Activated naive CD4-positive, alpha-beta T cell treated with anti-CD3 and anti-CD28 coated beads, Interleukin-2, amount 10 ng/mL, durations not matched to agents 7 days and 5 days (primary cell): ENCODE results near the gene IQSEC2.

Experiments used
- CTCF ChIA-PET: fragments of 350-600 bp; sonication (Branson Sonifier 250); formaldehyde crosslinking; loops from one replicate; lab custom pipeline; 2021; ENCODE audit warnings: antibody characterized with exemption; lab: Charles Lee
- DNase-seq: peaks from one replicate; pipeline ENCODE4 v3.0.0-alpha.2; 2020
- H3K27ac Mint-ChIP-seq: one replicate; pipeline ENCODE4 v1.8.0; 2021; ENCODE audit warnings: mild to moderate bottlenecking, moderate library complexity, mixed read lengths
- H3K27me3 Mint-ChIP-seq: one replicate; pipeline ENCODE4 v1.8.0; 2021; ENCODE audit warnings: mild to moderate bottlenecking, mixed read lengths
- H3K36me3 Mint-ChIP-seq: one replicate; pipeline ENCODE4 v1.8.0; 2021; ENCODE audit warnings: mixed read lengths
- H3K4me1 Mint-ChIP-seq: one replicate; pipeline ENCODE4 v1.8.0; 2021; ENCODE audit warnings: mixed read lengths
- H3K4me3 Mint-ChIP-seq: one replicate; pipeline ENCODE4 v1.8.0; 2021; ENCODE audit warnings: mild to moderate bottlenecking, moderate library complexity, mixed read lengths
- H3K9me3 Mint-ChIP-seq: one replicate; pipeline ENCODE4 v1.8.0; 2021; ENCODE audit warnings: mixed read lengths

Gene IQSEC2

DNA sequence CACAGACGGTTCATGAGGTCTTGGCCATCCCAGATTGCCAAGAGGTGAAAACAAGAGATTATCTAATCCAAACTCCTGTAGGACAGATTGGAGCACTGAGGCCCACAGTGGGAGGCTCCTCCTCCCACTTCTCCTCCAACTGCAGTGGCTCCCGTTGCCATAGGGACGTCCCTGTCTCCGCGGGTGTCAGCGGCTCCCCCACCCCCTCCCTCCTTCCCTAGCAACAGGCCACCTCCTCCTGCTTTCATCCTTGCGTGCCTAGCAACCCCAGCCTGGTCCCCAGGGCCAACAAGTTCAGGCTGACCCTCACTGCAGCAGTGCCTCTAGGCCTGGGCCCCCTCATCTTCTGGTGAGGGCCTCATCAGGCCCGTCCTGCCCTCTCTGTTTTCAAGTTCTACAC, 6.8 kb upstream of the IQSEC2 start:
- Mint-ChIP-seq H3K27ac (peak overlapping the region; percentile 80), H3K27me3 (peaks cover 6% of the 10 kb centered on the region), H3K4me1 (peaks cover 35% of the 10 kb centered on the region), H3K36me3 (no peaks in the 10 kb centered on the region), H3K4me3 (peak overlapping the region; percentile 69), H3K9me3 (no peaks in the 10 kb centered on the region)
- peak; percentile 54 for DNase-seq
- CTCF ChIA-PET: interaction anchor here (0.8 kb wide), 1 partner anchor 29 kb away, joined by 3 read pairs; no protein-coding TSS in a partner anchor

DNA sequence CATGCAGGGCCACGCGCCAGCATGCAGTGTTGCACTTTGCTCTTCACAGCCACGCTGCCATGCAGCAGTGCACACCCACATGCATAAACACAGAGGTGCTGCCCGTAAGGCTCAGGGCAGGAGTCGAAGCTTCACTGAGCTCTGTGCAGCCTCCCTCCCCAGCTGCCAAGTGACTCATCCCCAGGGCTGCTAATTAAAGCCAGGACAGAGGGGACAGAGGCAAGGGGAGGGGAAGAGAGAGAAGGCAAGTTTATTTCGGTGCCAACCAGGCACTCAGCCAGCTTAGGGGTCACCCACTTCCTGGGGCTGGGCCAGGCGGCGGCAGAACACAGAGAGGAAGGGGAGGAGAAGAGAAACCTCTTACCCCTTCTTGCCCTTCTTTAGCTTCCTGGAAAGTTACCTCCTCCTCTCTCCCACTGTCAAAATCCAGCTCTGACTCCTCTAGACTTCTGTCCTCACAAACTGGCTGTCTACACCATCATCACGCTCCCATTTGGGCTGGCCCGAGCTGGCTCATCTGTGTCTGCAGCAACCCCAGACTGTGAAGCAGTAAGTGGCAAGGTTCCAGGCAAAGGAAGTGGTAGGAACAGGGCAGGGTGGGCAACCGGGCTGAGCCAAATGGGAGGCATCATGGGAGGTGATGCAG, 6.2 kb upstream of the IQSEC2 start:
- Mint-ChIP-seq H3K27me3 (peaks cover 10% of the 10 kb centered on the region), H3K27ac (peak overlapping the region; percentile 80), H3K4me3 (peak overlapping the region; percentile 69), H3K36me3 (no peaks in the 10 kb centered on the region), H3K9me3 (no peaks in the 10 kb centered on the region), H3K4me1 (peaks cover 35% of the 10 kb centered on the region)
- CTCF ChIA-PET: interaction anchor here (0.5 to 0.8 kb wide), 2 partner anchors 9 to 30 kb away, joined by 3 read pairs; no protein-coding TSS in a partner anchor
- DNase-seq: peak; percentile 43

DNA sequence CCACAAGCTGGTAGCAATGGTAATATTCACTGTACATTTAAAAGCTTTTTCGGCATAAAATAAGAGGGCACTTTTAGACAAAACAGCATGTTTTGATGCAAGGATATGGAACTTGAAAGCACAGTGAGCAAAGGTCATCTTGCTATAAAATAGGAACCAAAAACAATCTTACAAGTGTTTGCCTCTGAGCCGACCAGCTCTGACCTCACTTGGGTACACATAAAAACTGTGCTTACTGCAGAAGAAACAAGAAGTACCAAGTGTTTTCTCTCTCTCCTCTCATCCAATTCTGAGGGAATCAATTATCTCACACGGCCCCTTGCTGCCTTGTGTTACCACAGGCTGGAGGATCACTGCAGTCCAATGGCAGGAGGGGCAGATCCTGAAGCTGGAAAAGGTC, 4.8 kb upstream of the IQSEC2 start:
- Mint-ChIP-seq H3K4me1 (peaks cover 35% of the 10 kb centered on the region), H3K27ac (peak overlapping the region; percentile 62), H3K4me3 (no peak overlapping the region), H3K9me3 (no peaks in the 10 kb centered on the region), H3K36me3 (no peaks in the 10 kb centered on the region), H3K27me3 (peaks cover 13% of the 10 kb centered on the region)
- CTCF ChIA-PET: interaction anchor here (0.8 to 3.7 kb wide), 4 partner anchors 13 to 159 kb away, joined by 3 to 17 read pairs (median 4); no protein-coding TSS in a partner anchor
- DNase-seq: no peak

DNA sequence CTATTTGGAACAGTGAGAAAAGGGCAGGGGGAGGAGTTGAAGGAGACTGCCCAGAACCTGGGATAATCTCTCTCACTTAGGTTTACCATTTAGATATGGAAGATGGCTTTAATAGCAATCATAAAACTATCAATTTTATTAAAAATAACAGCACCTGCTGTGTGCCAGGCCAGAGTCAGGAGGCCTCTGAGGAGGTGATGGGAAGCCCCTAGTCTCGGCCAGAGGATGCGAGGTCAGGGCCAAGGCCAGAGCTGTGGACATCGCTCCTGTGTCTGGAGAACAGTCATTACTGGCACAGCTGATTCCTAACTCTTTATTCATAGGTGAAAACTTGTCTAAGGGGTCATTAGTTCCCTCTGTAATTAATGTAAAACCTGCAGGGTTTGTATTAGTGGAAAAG, 4.2 kb upstream of the IQSEC2 start:
- Mint-ChIP-seq H3K4me3 (no peak overlapping the region), H3K27ac (no peak overlapping the region)

DNA sequence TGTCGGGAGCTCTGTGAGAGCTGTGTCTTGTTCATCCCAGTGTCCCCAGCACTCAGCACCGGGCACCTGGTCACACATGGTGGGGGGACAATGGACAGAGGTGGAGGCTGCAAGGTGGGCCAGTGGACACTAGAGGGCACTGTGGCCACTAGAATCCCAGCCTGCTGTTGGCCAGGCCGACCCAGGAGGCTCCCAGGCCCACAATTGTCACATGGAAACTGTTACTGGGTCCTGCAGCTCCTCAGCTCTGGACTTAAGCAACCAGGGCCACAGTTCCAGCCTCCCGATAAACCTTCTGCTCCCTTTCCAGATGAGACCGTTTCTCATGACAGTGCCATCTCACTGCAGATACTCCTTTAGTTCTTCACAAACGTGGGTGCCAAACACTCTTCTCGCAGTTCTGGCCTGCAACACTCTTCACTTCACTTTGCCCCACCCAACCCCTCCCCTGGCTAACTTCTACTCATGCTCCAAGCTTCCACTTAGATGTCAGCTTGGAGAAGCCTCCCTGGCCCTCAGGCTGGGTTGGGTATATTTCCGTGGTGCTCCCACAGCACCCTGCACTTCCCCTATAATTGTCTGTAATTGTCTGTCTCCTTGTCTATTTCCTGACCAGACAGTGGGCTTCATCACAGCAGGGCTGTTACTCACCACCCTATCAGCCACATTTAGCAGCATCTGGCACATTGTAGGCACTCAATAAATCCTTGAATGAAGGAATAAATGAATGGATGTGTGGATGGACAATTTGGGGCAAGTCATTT, 3.5 kb upstream of the IQSEC2 start:
- Mint-ChIP-seq H3K4me3 (no peak overlapping the region), H3K36me3 (no peaks in the 10 kb centered on the region), H3K9me3 (no peaks in the 10 kb centered on the region), H3K4me1 (peaks cover 41% of the 10 kb centered on the region), H3K27ac (no peak overlapping the region), H3K27me3 (peaks cover 19% of the 10 kb centered on the region)
- CTCF ChIA-PET: interaction anchor here (0.7 to 3.7 kb wide), 7 partner anchors 9 to 197 kb away, joined by 3 to 17 read pairs (median 3); no protein-coding TSS in a partner anchor
- DNase-seq: peak; percentile 61

More for the DNA sequence above, 4.2 kb upstream of the IQSEC2 start:
- Mint-ChIP-seq H3K27me3 (peaks cover 13% of the 10 kb centered on the region), H3K4me1 (peaks cover 35% of the 10 kb centered on the region), H3K9me3 (no peaks in the 10 kb centered on the region), H3K36me3 (no peaks in the 10 kb centered on the region)
- CTCF ChIA-PET: interaction anchor here (0.8 to 3.7 kb wide), 5 partner anchors 8 to 160 kb away, joined by 3 to 17 read pairs (median 4); no protein-coding TSS in a partner anchor
- DNase-seq: no peak

DNA sequence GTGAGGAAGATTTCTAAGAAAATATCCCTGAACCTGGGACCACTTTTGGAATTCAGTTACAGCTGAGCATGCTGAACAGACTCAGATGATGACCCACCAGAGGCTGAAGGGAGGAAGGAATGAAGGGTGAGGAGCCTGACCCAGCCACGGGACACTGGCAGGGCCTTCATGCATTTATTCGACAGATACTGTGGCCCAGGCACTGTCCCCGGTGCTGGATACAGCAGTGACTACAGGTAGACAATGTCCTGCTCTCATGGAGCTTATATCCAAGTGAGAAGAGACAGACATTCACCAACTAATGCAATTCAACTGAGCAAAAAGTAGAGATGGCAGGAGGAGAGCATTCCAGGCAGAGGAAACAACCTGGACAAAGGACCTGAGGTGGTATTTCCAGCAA, 2.2 kb upstream of the IQSEC2 start:
- Mint-ChIP-seq H3K4me1 (peaks cover 34% of the 10 kb centered on the region), H3K27me3 (peaks cover 19% of the 10 kb centered on the region), H3K27ac (no peak overlapping the region), H3K36me3 (no peaks in the 10 kb centered on the region), H3K4me3 (no peak overlapping the region), H3K9me3 (no peaks in the 10 kb centered on the region)
- no peak for DNase-seq
- CTCF ChIA-PET: interaction anchor here (1.0 to 3.7 kb wide), 4 partner anchors 26 to 200 kb away, joined by 3 to 17 read pairs (median 10); no protein-coding TSS in a partner anchor

DNA sequence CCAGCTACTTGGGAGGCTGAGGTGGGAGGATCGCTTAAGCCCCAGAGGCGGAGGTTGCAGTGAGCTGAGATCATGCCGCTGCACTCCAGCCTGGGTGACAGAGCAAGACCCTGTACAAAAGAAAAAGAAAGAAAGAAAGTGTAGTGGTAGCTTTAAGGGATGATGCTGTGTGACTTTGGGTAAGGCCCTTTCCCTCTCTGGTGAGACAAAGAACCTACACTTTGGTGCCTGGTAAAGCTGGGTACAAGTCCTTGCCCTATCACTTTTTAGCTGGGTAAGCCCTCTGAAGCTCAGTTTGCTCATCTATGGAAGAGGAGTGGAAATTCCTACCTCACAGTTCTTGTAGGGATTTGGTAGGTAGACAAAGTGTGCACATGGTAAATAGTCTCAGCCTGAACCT, 1.7 kb upstream of the IQSEC2 start:
- no peak overlapping the region for H3K4me3 Mint-ChIP-seq
- CTCF ChIA-PET: interaction anchor here (1.1 to 3.2 kb wide), 3 partner anchors 10 to 201 kb away, joined by 3 to 17 read pairs (median 3); no protein-coding TSS in a partner anchor
- H3K9me3 Mint-ChIP-seq: no peaks in the 10 kb centered on the region
- H3K27ac Mint-ChIP-seq: no peak overlapping the region
- no peak for DNase-seq
- peaks cover 29% of the 10 kb centered on the region for H3K4me1 Mint-ChIP-seq
- peaks cover 19% of the 10 kb centered on the region for H3K27me3 Mint-ChIP-seq
- H3K36me3 Mint-ChIP-seq: no peaks in the 10 kb centered on the region

DNA sequence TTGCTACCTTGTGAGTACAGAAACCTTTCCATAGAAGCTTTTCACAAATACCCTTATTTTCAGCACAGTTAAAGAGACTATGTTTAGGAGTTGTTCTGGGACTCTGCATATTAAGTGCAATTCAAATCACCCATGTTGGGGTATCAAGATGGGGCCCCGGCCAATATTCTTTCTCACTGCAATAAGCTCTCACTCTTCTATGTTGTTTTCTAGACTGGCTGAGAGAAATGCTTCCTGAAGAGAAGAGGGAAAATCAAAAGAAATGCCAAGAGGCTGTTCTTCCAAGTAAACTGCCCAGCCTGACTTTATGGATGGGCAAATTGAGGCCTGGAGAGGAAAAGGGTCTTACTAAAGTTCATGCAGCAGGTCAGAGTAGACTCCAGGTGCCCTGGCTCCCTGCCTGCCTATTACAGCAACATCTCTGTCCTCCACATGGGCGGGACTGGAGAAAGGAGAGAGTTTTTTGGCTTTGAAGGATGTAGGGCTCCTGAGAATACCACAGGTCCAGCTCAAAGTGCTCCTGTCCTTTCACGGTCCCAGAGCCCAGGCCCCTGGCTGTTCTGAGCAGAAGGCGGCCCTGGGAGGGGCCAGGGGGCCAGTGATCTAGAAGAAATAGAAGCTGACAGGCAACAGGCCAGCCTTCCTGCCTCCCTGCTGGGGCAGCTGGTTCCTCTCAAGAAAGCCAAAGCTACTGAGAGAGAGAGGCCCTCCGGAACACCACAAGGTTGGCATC, 745 bp upstream of the IQSEC2 start:
- Mint-ChIP-seq H3K27ac (no peak overlapping the region), H3K27me3 (peaks cover 19% of the 10 kb centered on the region), H3K4me1 (peaks cover 19% of the 10 kb centered on the region), H3K36me3 (no peaks in the 10 kb centered on the region), H3K4me3 (no peak overlapping the region), H3K9me3 (no peaks in the 10 kb centered on the region)
- CTCF ChIA-PET: interaction anchor here (0.7 to 3.2 kb wide), 4 partner anchors 8 to 202 kb away, joined by 3 to 17 read pairs (median 3); no protein-coding TSS in a partner anchor
- no peak for DNase-seq

DNA sequence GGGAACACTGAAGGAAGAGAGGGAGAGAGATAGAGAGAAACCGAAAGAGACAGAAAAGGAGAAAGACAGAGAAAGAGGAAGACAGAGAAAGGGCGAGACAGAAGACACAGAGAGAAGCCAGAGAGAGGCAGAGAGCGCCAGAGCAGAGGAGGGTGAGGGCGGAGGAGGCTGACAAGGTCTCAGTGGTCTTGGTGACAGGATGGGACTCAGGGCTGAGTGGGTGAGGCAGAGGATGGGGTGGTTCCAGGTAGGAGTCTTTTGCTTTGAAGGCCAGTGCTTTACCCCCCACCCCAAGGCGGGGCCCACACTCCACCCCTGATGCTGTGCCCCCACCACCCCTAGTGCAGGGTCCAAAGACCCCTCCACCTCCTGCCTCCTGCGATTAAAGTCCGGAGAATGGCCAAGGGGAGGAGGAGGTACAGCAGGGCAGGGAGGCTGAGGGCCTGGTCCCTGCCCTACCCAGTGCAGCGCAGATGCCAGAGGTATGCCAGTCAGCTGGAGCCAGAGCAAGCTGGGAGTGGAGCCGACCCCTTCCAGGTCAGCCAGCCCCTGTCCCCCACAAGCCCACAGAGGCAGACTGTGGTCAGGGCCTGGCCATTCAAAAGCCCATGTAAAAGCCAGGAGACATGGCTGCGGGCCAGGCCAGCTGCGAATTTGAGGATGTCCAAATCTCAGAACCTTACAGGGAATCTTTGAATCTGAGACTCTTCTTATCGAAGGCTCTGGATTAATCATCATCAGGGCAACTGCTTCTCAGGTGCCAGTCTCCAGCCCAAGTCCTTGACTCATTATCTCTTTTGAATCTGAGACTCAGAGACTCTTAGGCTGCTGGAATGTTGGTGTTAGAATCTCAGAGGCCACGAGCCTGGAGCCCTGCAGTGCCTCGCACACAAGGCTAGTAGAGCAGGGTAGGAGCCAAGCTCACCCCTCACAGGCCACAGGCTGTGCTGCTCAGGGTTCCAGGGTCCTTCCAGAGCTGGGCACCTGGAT, 758 bp downstream of the IQSEC2 start:
- Mint-ChIP-seq H3K4me3 (peak overlapping the region; percentile 8), H3K27me3 (peaks cover 19% of the 10 kb centered on the region), H3K36me3 (no peaks in the 10 kb centered on the region), H3K4me1 (peaks cover 13% of the 10 kb centered on the region), H3K27ac (no peak overlapping the region), H3K9me3 (no peaks in the 10 kb centered on the region)
- no peak for DNase-seq
- CTCF ChIA-PET: no interaction called here

DNA sequence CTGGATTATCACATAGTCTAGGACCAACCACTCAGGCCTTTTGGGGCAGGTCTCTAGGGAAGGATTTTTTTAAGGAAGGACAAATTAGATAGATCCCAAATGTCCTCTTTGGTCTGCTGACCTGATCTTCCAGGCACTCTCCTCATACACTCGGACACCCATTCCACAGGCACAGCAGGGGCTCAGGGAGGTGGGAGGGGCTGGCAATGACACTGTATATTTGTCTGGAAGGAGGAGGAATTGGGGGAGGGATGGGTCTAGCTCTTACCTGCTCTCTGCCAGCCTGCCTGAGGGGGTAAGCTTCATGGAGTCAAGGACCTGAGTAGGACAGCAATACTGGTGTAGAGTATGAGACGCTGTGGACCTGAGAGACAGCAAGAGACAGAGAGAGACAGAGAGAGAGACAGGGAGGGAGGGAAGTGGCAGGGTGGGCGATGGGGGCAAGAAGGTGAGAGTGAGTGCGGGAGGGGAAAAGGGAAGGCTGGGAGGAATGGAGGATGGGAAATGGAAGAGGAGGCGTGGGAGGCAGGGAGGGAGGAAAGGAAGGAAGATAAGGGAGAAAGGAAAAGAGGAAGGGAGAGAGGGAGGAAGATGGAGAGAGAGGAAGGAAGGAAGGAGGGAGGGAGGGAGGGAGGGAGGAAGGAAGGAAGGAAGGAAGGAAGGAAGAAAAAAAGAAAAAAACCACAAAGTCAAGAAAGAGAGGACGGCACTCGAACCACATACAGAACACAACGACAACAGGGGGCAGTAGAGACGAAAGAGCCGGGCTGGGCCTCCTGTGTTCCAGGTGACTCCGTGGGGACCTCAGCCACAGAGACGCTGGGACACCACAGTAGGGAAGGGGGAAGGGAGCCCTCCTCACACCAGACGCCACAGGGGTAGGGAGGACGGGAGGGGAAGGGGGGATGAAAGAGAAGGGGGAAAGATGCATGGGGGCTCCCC, 1.8 kb downstream of the IQSEC2 start:
- no peaks in the 10 kb centered on the region for H3K36me3 Mint-ChIP-seq
- peaks cover 8% of the 10 kb centered on the region for H3K4me1 Mint-ChIP-seq
- CTCF ChIA-PET: no interaction called here
- H3K4me3 Mint-ChIP-seq: no peak overlapping the region
- H3K27me3 Mint-ChIP-seq: peaks cover 19% of the 10 kb centered on the region
- peak; percentile 29 for DNase-seq
- no peak overlapping the region for H3K27ac Mint-ChIP-seq
- H3K9me3 Mint-ChIP-seq: no peaks in the 10 kb centered on the region

DNA sequence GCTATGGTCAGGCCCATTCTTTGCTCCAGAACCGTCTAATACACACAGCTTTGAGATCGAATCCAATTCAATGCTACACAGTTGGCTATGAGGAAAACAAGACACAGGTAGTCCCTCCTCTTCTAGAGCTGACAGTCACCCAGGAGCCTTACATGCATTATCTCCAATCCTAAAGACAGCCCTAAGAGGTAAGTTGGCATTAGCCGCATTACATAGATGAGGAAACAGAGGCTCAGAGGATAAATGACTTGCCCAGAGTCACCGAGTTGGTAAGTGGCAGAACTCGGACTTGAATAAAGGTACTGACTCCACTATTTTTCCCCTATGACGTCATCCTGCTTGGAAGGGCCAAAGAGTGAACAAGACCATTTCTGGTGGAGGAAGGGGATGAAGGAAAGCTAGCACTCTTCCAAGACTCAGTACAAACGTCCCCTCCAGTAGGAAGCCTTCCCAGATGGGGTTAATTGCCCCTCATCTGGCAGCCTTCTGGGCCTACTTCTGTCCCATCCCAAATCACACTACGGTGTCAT, 8.5 kb downstream of the IQSEC2 start:
- Mint-ChIP-seq H3K27ac (no peak overlapping the region), H3K4me3 (no peak overlapping the region), H3K9me3 (no peaks in the 10 kb centered on the region), H3K36me3 (no peaks in the 10 kb centered on the region), H3K4me1 (no peaks in the 10 kb centered on the region), H3K27me3 (no peaks in the 10 kb centered on the region)
- CTCF ChIA-PET: interaction anchor here (0.8 to 1.7 kb wide), 3 partner anchors 10 to 209 kb away, joined by 3 read pairs; no protein-coding TSS in a partner anchor
- no peak for DNase-seq

DNA sequence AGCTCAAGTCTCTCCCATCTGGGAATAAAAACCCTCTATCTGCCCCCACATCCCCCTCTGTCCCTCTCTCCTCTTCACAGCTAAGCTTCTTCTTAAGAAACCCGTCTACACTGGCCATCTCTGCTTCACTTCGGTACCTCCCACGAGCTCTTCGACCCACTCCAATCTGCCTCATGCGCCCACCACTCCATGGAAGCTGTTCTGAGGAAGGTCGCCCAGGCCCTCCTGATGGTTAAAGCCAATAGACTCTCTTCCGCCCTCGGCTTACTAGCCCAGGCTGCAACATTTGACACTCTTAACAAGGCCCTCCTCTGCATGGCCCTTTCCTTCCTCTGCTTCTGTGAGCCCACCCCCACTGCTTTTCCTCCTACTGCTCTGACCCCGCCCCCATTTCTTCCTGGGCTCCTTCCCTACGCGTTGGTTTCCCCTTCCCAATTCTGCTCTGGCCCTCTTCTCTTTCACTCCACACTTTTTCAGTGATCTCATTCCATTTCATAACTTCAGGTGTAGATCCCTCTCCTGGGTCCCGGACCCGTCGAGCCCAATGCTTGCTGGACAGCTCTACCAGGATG, 11.8 kb downstream of the IQSEC2 start:
- no peak for DNase-seq
- no peak overlapping the region for H3K4me3 Mint-ChIP-seq
- no peaks in the 10 kb centered on the region for H3K4me1 Mint-ChIP-seq
- CTCF ChIA-PET: no interaction called here
- H3K9me3 Mint-ChIP-seq: no peaks in the 10 kb centered on the region
- peaks cover 9% of the 10 kb centered on the region for H3K27me3 Mint-ChIP-seq
- H3K27ac Mint-ChIP-seq: no peak overlapping the region
- no peaks in the 10 kb centered on the region for H3K36me3 Mint-ChIP-seq
